HUES64 (cell line): ENCODE measurements around the gene INAFM2.
A peak's percentile ranks its signal among the peaks of the same experiment; 100 is the strongest.

Experiments
- H3K27ac ChIP-seq: 2 replicates; pipeline ENCODE4 v1.7.0; 2013; ENCODE audit warnings: low read depth, low read length, inconsistent platforms
- H3K27me3 ChIP-seq: 2 replicates; pipeline ENCODE4 v1.6.1; 2013; ENCODE audit warnings: mild to moderate bottlenecking, low read length; ENCODE audit not compliant: insufficient read depth
- H3K36me3 ChIP-seq: 2 replicates; pipeline ENCODE4 v1.6.1; 2013; ENCODE audit warnings: mild to moderate bottlenecking, low read length; ENCODE audit not compliant: insufficient read depth
- H3K4me1 ChIP-seq: 2 replicates; pipeline ENCODE4 v1.6.1; 2013; ENCODE audit warnings: mild to moderate bottlenecking, low read length, moderate library complexity; ENCODE audit not compliant: insufficient read depth
- H3K4me3 ChIP-seq: 2 replicates; pipeline ENCODE4 v1.5.1; 2013; ENCODE audit warnings: mild to moderate bottlenecking, low read length, moderate library complexity
- H3K9ac ChIP-seq: 2 replicates; pipeline ENCODE4 v1.6.1; 2013; ENCODE audit warnings: mild to moderate bottlenecking, low read depth, low read length
- H3K9me3 ChIP-seq: 2 replicates; pipeline ENCODE4 v1.6.1; 2013; ENCODE audit warnings: low read depth, low read length; ENCODE audit not compliant: insufficient read depth
- WGBS: fragments of 150-250, 120-280 bp; methylation state at CpG from one replicate; pipeline ENCODE4 v1.1.7; 2013; ENCODE audit warnings: missing lambda C conversion rate; 5-methylcytosine and 5-hydroxymethylcytosine counted together

The INAFM2 gene

GRCh38 chr15:40346579-40347558 is 23.4 kb downstream of the INAFM2 start:
- Histone ChIP-seq H3K9ac (no peak overlapping the region), H3K4me1 (no peaks in the 10 kb centered on the region), H3K9me3 (no peaks in the 10 kb centered on the region), H3K27ac (no peak overlapping the region), H3K36me3 (no peaks in the 10 kb centered on the region), H3K27me3 (no peaks in the 10 kb centered on the region), H3K4me3 (no peak overlapping the region)
- WGBS = 87% methylated on average over 15 of the region's 15 CpGs

- H3K9ac ChIP-seq = no peak overlapping the region
Observed at GRCh38 chr15:40347559-40348473, 24.3 kb downstream of the INAFM2 start.

DNA sequence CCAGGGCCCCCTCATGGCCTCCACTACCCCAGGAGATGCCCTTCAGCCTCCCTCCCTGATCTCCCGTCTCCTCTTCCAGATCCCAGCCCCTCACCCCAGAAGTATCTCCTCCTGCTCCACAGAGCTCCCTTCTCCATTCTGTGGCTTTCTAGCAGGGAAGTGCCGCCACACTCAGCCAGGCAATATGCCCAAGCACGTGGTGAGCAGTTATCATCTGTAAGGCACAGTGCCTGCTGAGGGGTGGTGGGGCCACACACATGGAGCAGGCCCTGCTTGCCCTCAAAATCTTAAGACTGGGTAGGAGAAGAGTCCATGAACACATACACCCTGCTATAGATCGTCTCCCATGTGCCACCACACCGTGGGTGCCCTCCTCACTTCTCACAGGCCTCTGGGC is 25.0 kb downstream of the INAFM2 start:
- WGBS = 90% methylated on average over 5 of the region's 5 CpGs
- Histone ChIP-seq H3K4me1 (no peaks in the 10 kb centered on the region), H3K27ac (no peak overlapping the region), H3K9ac (no peak overlapping the region), H3K27me3 (0 out of 2 replicates have a peak, but pooled peaks cover 3% of the 10 kb centered on the region), H3K9me3 (no peaks in the 10 kb centered on the region), H3K4me3 (no peak overlapping the region), H3K36me3 (no peaks in the 10 kb centered on the region)

More at GRCh38 chr15:40347559-40348473, 24.3 kb downstream of the INAFM2 start:
- H3K36me3 ChIP-seq = no peaks in the 10 kb centered on the region
- no peak overlapping the region for H3K27ac ChIP-seq
- 94% methylated on average over 11 of the region's 11 CpGs for WGBS
- no peaks in the 10 kb centered on the region for H3K27me3 ChIP-seq
- no peaks in the 10 kb centered on the region for H3K9me3 ChIP-seq
- H3K4me1 ChIP-seq = no peaks in the 10 kb centered on the region
- no peak overlapping the region for H3K4me3 ChIP-seq

DNA sequence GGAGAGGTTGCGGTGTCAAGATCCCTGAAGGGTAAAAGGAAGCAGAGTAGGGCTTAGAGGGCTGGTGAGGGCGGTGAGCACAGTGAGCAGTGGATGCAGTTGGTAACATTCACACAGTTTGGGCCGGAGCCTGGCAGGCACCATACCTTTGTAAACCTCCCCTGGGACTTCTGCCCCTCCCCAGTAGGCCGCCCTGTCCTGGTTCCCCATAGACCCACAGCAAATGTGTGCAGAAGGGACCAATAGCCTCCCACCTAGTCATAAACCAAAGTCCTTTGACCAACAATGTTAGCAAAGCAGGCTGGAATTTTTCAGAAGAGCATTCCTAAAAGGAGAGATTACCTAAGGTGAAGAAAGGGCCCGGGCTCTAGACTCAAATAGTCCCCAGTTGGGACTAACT is 25.7 kb downstream of the INAFM2 start:
- Histone ChIP-seq H3K4me3 (no peak overlapping the region), H3K9me3 (no peaks in the 10 kb centered on the region), H3K36me3 (no peaks in the 10 kb centered on the region), H3K27me3 (0 out of 2 replicates have a peak, but pooled peaks cover 3% of the 10 kb centered on the region), H3K27ac (no peak overlapping the region), H3K4me1 (peaks cover 5% of the 10 kb centered on the region), H3K9ac (no peak overlapping the region)
- 96% methylated on average over 5 of the region's 5 CpGs for WGBS

GRCh38 chr15:40352281-40352901 is 28.9 kb downstream of the INAFM2 start:
- peaks cover 13% of the 10 kb centered on the region for H3K4me1 ChIP-seq
- no peak overlapping the region for H3K4me3 ChIP-seq
- no peak overlapping the region for H3K27ac ChIP-seq
- no peak overlapping the region for H3K9ac ChIP-seq
- 91% methylated on average over 6 of the region's 7 CpGs for WGBS
- no peaks in the 10 kb centered on the region for H3K9me3 ChIP-seq
- no peaks in the 10 kb centered on the region for H3K36me3 ChIP-seq
- peaks cover 16% of the 10 kb centered on the region for H3K27me3 ChIP-seq

- Histone ChIP-seq H3K9ac (no peak overlapping the region), H3K27me3 (peaks cover 20% of the 10 kb centered on the region), H3K27ac (no peak overlapping the region), H3K4me3 (no peak overlapping the region), H3K36me3 (no peaks in the 10 kb centered on the region), H3K4me1 (peaks cover 17% of the 10 kb centered on the region), H3K9me3 (no peaks in the 10 kb centered on the region)
- WGBS = 83% methylated on average over 5 of the region's 5 CpGs
Observed at GRCh38 chr15:40353697-40354096, 30.2 kb downstream of the INAFM2 start.

GRCh38 chr15:40354408-40355171 is 31.1 kb downstream of the INAFM2 start:
- peaks cover 17% of the 10 kb centered on the region for H3K4me1 ChIP-seq
- no peak overlapping the region for H3K27ac ChIP-seq
- WGBS = 34% methylated on average over 9 of the region's 9 CpGs
- no peaks in the 10 kb centered on the region for H3K9me3 ChIP-seq
- no peak overlapping the region for H3K9ac ChIP-seq
- H3K36me3 ChIP-seq = no peaks in the 10 kb centered on the region
- H3K4me3 ChIP-seq = no peak overlapping the region
- peaks cover 29% of the 10 kb centered on the region for H3K27me3 ChIP-seq

DNA sequence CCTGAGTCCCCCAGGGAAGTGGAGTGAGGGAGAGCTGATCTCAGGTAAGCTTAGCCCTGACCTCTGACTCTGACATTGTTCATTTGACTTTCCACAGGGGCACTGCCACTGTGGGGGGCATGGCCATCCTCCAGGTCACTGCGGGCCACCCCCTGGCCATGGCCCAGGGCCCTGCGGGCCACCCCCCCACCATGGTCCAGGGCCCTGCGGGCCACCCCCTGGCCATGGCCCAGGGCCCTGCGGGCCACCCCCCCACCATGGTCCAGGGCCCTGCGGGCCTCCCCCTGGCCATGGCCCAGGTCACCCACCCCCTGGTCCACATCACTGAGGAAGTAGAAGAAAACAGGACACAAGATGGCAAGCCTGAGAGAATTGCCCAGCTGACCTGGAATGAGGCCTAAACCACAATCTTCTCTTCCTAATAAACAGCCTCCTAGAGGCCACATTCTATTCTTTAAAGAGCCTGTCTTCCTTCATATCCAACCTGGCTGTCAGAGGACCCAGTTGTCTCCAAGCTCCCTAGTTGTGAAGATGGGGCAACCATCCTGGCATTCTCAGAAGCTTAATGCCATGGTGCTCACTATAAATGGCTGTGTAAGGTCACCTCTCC is 32.6 kb downstream of the INAFM2 start:
- no peaks in the 10 kb centered on the region for H3K9me3 ChIP-seq
- H3K4me1 ChIP-seq = peaks cover 17% of the 10 kb centered on the region
- peaks cover 42% of the 10 kb centered on the region for H3K27me3 ChIP-seq
- WGBS = 98% methylated on average over 4 of the region's 5 CpGs
- no peaks in the 10 kb centered on the region for H3K36me3 ChIP-seq
- H3K9ac ChIP-seq = no peak overlapping the region
- H3K4me3 ChIP-seq = no peak overlapping the region
- H3K27ac ChIP-seq = no peak overlapping the region

DNA sequence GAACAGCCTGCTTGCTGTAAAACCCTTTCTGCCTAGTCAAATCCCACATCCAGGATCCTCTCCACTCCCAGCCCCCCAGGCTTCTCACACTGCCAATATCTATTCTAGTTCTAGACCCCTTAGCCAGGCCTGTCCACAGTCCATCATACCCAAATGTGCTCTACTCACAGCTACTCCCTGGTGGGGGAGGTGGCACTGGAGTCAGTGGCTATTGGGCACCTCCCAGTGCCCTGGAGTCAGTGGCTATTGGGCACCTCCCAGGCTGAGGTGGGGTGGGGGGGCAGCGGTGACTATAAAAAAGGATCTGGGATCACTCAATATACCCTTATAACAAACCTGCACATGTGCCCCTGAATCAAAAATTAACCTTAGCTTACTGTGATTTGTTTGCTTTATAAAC is 33.8 kb downstream of the INAFM2 start:
- WGBS = no CpG with 5 or more reads among the region's 1 CpG

More for the DNA sequence above, 33.8 kb downstream of the INAFM2 start:
- Histone ChIP-seq H3K9ac (no peak overlapping the region), H3K4me1 (peaks cover 17% of the 10 kb centered on the region), H3K9me3 (no peaks in the 10 kb centered on the region), H3K4me3 (peak overlapping the region; percentile 65), H3K27ac (no peak overlapping the region), H3K27me3 (peaks cover 49% of the 10 kb centered on the region), H3K36me3 (no peaks in the 10 kb centered on the region)
